Measurements from ENCODE around the gene HOMER3. TPM values are rescaled to one million over a fixed set of nuclear protein-coding genes. Genes with fewer than 3 reads are reported as not detected.

HOMER3 gene
- total RNA-seq (2022; extraction: Qiagen RNA extraction; ENCODE audit: low read depth): 26.2 to 33.6 TPM (median 31.9 TPM) in 5 replicates

GRCh38 chr19:18940769-18941627 lies at the start of gene HOMER3:
Gene HOMER3 (minus strand): TSS chr19:18941217. CDS start chr19:18938982, 2,235 bp downstream.

GRCh38 chr19:18919086-18919899 lies 21.7 kb downstream of the HOMER3 start, which contains the start of the genes COPE and DDX49:
Gene COPE (minus strand): TSS chr19:18919387. CDS start chr19:18919348, 39 bp downstream.
Gene DDX49 (plus strand): TSS chr19:18919715. CDS start chr19:18919742, 27 bp downstream.

GRCh38 chr19:18895824-18896341 lies 45.1 kb downstream of the HOMER3 start, which contains the start of gene CERS1:
Gene CERS1 (minus strand): TSS chr19:18896158. CDS start chr19:18896072, 86 bp downstream.

Other genes with a start within 250 kb of the HOMER3 start
- 0.03 TPM in 1 of 5 replicates, not detected in the others for gene COMP, start 149.9 kb downstream of the HOMER3 start, total RNA-seq (2022; extraction: Qiagen RNA extraction; ENCODE audit: low read depth)
- gene UPF1, start 109.3 kb downstream of the HOMER3 start, total RNA-seq (2022; extraction: Qiagen RNA extraction; ENCODE audit: low read depth): 34.8 to 45.2 TPM (median 43.2 TPM) in 5 replicates
- gene CERS1, start 45.1 kb downstream of the HOMER3 start, total RNA-seq (2022; extraction: Qiagen RNA extraction; ENCODE audit: low read depth): 4.6 to 5.7 TPM (median 4.9 TPM) in 5 replicates
- gene COPE, start 21.8 kb downstream of the HOMER3 start, total RNA-seq (2022; extraction: Qiagen RNA extraction; ENCODE audit: low read depth): 139 to 168 TPM (median 157 TPM) in 5 replicates
- gene DDX49, start 21.5 kb downstream of the HOMER3 start, total RNA-seq (2022; extraction: Qiagen RNA extraction; ENCODE audit: low read depth): 29.4 to 49.1 TPM (median 43.7 TPM) in 5 replicates
- gene SUGP2, start 92.3 kb upstream of the HOMER3 start, total RNA-seq (2022; extraction: Qiagen RNA extraction; ENCODE audit: low read depth): 25.3 to 35.4 TPM (median 31.5 TPM) in 5 replicates
- gene ARMC6, start 92.4 kb upstream of the HOMER3 start, total RNA-seq (2022; extraction: Qiagen RNA extraction; ENCODE audit: low read depth): 21.3 to 31.7 TPM (median 31.1 TPM) in 5 replicates
- 0.43 to 1.0 TPM (median 0.94 TPM) in 5 replicates for gene SLC25A42, start 122.8 kb upstream of the HOMER3 start, total RNA-seq (2022; extraction: Qiagen RNA extraction; ENCODE audit: low read depth)
- gene TMEM161A, start 197.3 kb upstream of the HOMER3 start, total RNA-seq (2022; extraction: Qiagen RNA extraction; ENCODE audit: low read depth): 17.7 to 29.3 TPM (median 25.0 TPM) in 5 replicates
- 0.42 to 1.6 TPM (median 0.53 TPM) in 5 replicates for gene MEF2B, start 229.0 kb upstream of the HOMER3 start, total RNA-seq (2022; extraction: Qiagen RNA extraction; ENCODE audit: low read depth)